K562 (cell line): Measurements from ENCODE around the gene TMEM92. TPM values are rescaled to one million over a fixed set of nuclear protein-coding genes. Genes with fewer than 3 reads are reported as not detected.

Experiments
- ATAC-seq: fragments of 200-7000 bp; cut with Tn5 transposase; 3 replicates; pipeline ENCODE4 v1.9.1; 2020; ENCODE audit warnings: moderate library complexity
- BruUV-seq: library from RNA; stranded (reverse); fragments of 400-500 nt; replicated peaks from 2 replicates; lab custom pipeline; 2021; lab: Mats Ljungman, UMichigan
- CTCF ChIA-PET: fragments of 300-600 bp; formaldehyde crosslinking; extraction: SDS; loops from one replicate; lab custom pipeline; 2021; ENCODE audit warnings: low intra/inter-chr PET ratio; lab: Yijun Ruan, JAX
- POLR2A ChIA-PET: fragments of 300-600, 350-650 bp; sonication (Branson Sonifier 250); formaldehyde crosslinking; extraction: SDS; loops from one replicate; lab custom pipeline; 2021; ENCODE audit warnings: antibody characterized with exemption, inconsistent platforms; lab: Yijun Ruan, JAX
- DNase-seq, 4 experiments: peaks; one replicate each; pipeline versions ENCODE4 v3.0.0 to v3.0.0-alpha.2; 2011 to 2018; ENCODE audit warnings: low spot score in 3 of 4, mixed read lengths in 3 of 4; ENCODE audit errors: extremely low read depth in 1 of 4
- FAIRE-seq: peaks from 2 replicates; lab custom pipeline; 2011; peaks lifted over from hg19 to GRCh38; lab: Jason Lieb, UNC
- H2AFZ ChIP-seq: 2 replicates; pipeline ENCODE4 v1.6.0; 2011; ENCODE audit warnings: low read depth, low read length, control low read depth, inconsistent platforms
- H3K27ac ChIP-seq: fragments of 200-600 bp; 3 replicates; pipeline ENCODE4 v1.8.0; 2011; ENCODE audit warnings: low read depth, mild to moderate bottlenecking, control low read depth, inconsistent platforms, low read length, moderate library complexity, mixed read lengths; ENCODE audit errors: extremely low read depth
- H3K27me3 ChIP-seq, 2 experiments: fragments of 300-600 bp in 1 of 2; 2 replicates in 1 of 2; 3 replicates in 1 of 2; pipeline versions ENCODE4 v1.6.0 to v1.8.0; 2011; ENCODE audit warnings: inconsistent platforms in 2 of 2, low read length in 2 of 2, mild to moderate bottlenecking in 1 of 2, mixed read lengths in 1 of 2, moderate library complexity in 1 of 2; ENCODE audit not compliant: control insufficient read depth in 2 of 2, insufficient read depth in 2 of 2
- H3K36me3 ChIP-seq: fragments of 300-600 bp; 3 replicates; pipeline ENCODE4 v1.8.0; 2011; ENCODE audit warnings: mild to moderate bottlenecking, low read length, inconsistent platforms; ENCODE audit not compliant: control insufficient read depth, insufficient read depth
- H3K4me1 ChIP-seq, 2 experiments: fragments of 200-600 bp in 1 of 2; replicated peaks in 1 of 2; 2 replicates in 1 of 2; 3 replicates in 1 of 2; pipeline versions ENCODE4 v1.5.1 to v1.8.0; 2011; ENCODE audit warnings: inconsistent platforms in 2 of 2, low read length in 2 of 2, mild to moderate bottlenecking in 1 of 2, mixed read lengths in 1 of 2, moderate library complexity in 1 of 2; ENCODE audit not compliant: control insufficient read depth in 2 of 2, insufficient read depth in 2 of 2
- H3K4me2 ChIP-seq: 2 replicates; pipeline ENCODE4 v1.6.1; 2011; ENCODE audit warnings: low read length, control low read depth, inconsistent platforms, mixed read lengths; ENCODE audit not compliant: insufficient read depth
- H3K4me3 ChIP-seq: fragments of 200-600 bp; sonication (generic), shearing (Covaris generic); 2 replicates; pipeline ENCODE4 v1.5.1; 2016; ENCODE audit warnings: control low read depth, inconsistent platforms
- H3K79me2 ChIP-seq: fragments of 200-600 bp; 3 replicates; pipeline ENCODE4 v1.8.0; 2011; ENCODE audit warnings: low read length, inconsistent platforms; ENCODE audit not compliant: control insufficient read depth, insufficient read depth
- H3K9ac ChIP-seq, 2 experiments: 2 replicates each; pipeline versions ENCODE4 v1.6.0 to v1.6.1; 2011; ENCODE audit warnings: low read depth in 2 of 2, low read length in 2 of 2, control low read depth in 1 of 2, inconsistent platforms in 1 of 2, mild to moderate bottlenecking in 1 of 2, mixed read lengths in 1 of 2; ENCODE audit not compliant: insufficient read depth in 1 of 2
- H3K9me1 ChIP-seq: one replicate; pipeline ENCODE4 v1.6.0; 2011; ENCODE audit warnings: inconsistent platforms, mild to moderate bottlenecking, low read length, moderate library complexity; ENCODE audit not compliant: control insufficient read depth, insufficient read depth
- H3K9me3 ChIP-seq: replicated peaks from 2 replicates; pipeline ENCODE4 v1.5.1; 2011; ENCODE audit warnings: low read depth, low read length, inconsistent platforms; ENCODE audit not compliant: control insufficient read depth, insufficient read depth
- H4K20me1 ChIP-seq: replicated peaks from 2 replicates; pipeline ENCODE4 v1.6.1; 2011; ENCODE audit warnings: low read length, inconsistent platforms, mixed read lengths; ENCODE audit not compliant: control insufficient read depth, insufficient read depth
- E2F6 ChIP-seq, 2 experiments: IDR thresholded peaks; 2 replicates each; pipeline ENCODE4 v1.6.1; 2011; ENCODE audit warnings: borderline replicate concordance in 1 of 2, control low read depth in 1 of 2, low read depth in 1 of 2, low read length in 1 of 2, mild to moderate bottlenecking in 1 of 2, mixed read lengths in 1 of 2, moderate library complexity in 1 of 2; ENCODE audit not compliant: insufficient read depth in 1 of 2, insufficient read length in 1 of 2, poor library complexity in 1 of 2, severe bottlenecking in 1 of 2; ENCODE audit errors: extremely low read depth in 1 of 2
- RBM25 ChIP-seq: fragments of 200-400 bp; formaldehyde crosslinking; IDR thresholded peaks from 2 replicates; pipeline ENCODE4 v1.6.1; 2018; ENCODE audit warnings: low read length, low read depth, moderate library complexity; ENCODE audit not compliant: severe bottlenecking
- SMAD4 ChIP-seq: fragments of 250-450 bp; sonication (Bioruptor Pico); conservative IDR thresholded peaks from 2 replicates; pipeline ENCODE4 v1.8.0; 2021; ENCODE audit warnings: inconsistent platforms, mild to moderate bottlenecking, moderate library complexity
- ZNF121 ChIP-seq: sonication (generic); formaldehyde crosslinking; conservative IDR thresholded peaks from 2 replicates; pipeline ENCODE4 v1.8.0; 2022; ENCODE audit warnings: missing genetic modification reagents
- ZNF23 ChIP-seq: fragments of 250-450 bp; sonication (Bioruptor Pico); IDR thresholded peaks from 2 replicates; pipeline ENCODE4 v1.4.0; 2020; ENCODE audit warnings: mild to moderate bottlenecking
- ZNF24 ChIP-seq: fragments of 450-650 bp; IDR thresholded peaks from 2 replicates; pipeline ENCODE4 v1.6.1; 2016
- ZNF707 ChIP-seq: fragments of 250-450 bp; sonication (Bioruptor Pico); conservative IDR thresholded peaks from 2 replicates; pipeline ENCODE4 v1.8.0; 2022; ENCODE audit warnings: inconsistent platforms, mild to moderate bottlenecking, moderate library complexity
- WGBS: fragments of 100-300 bp; shearing (Covaris generic); methylation state at CpG from one replicate; pipeline ENCODE4 v1.1.6; 2016; ENCODE audit warnings: low coverage, mixed read lengths; ENCODE audit not compliant: insufficient coverage; ENCODE audit errors: missing lambda C conversion rate; 5-methylcytosine and 5-hydroxymethylcytosine counted together
- in situ Hi-C: fragments of 300-500 bp; cut with MboI; formaldehyde crosslinking; loops from 4 replicates; pipeline ENCODE4 v1.15.0; 2018; ENCODE audit warnings: inconsistent platforms, mixed read lengths
- intact Hi-C: fragments of 100-400 bp; cut with micrococcal nuclease; formaldehyde crosslinking; loops from 2 replicates; pipeline ENCODE4 v1.14.2; 2022
- polyA plus RNA-seq, 8 experiments: library from polyadenylated mRNA; depleted of rRNA in 4 of 8; stranded (reverse) in 5 of 8; unstranded in 3 of 8; fragments of >200 nt; fragmentation: Nextera tagmentation in 2 of 8; fragmentation: Illumina TruSeq in 1 of 8; extraction: Ambion mirVana in 2 of 8; extraction: Trizol in 1 of 8; gene quantifications; 2 replicates each; pipeline versions ENCODE4 v1.2.1 to v1.2.3, GENCODE V29; 2011 to 2014; ENCODE audit warnings: inconsistent platforms in 1 of 8, missing spikeins in 1 of 8
- total RNA-seq, 7 experiments: library from RNA; depleted of rRNA in 6 of 7; stranded (reverse); fragments of >200 nt in 6 of 7; fragmentation: Illumina TruSeq in 2 of 7; extraction: Trizol in 2 of 7; gene quantifications; 2 replicates each; pipeline versions ENCODE4 v1.2.1 to v1.2.3, GENCODE V29; 2011 to 2021; ENCODE audit warnings: low replicate concordance in 1 of 7

TMEM92 gene
- total and polyA plus RNA-seq, 9 of the 15 experiments (the other 6 are each of a cell fraction or from before 2014, with no cell fraction given): 0.14 to 2.1 (median 0.40) TPM

- no peak for ATAC-seq
- no peaks in the 10 kb centered on the region for H3K9me1 ChIP-seq
- no peak overlapping the region for H3K4me3 ChIP-seq
- DNase-seq: peak in 2 of 4 experiments; percentile 6
- 0 out of 2 replicates have a peak, but pooled peaks cover 4% of the 10 kb centered on the region for H4K20me1 ChIP-seq
- 27% methylated on average over 14 of the region's 15 CpGs for WGBS
- H2AFZ ChIP-seq: no peak overlapping the region
- CTCF ChIA-PET: no interaction called here
- H3K36me3 ChIP-seq: no peaks in the 10 kb centered on the region
- no peak overlapping the region for H3K9ac ChIP-seq
- H3K79me2 ChIP-seq: no peaks in the 10 kb centered on the region
- no peaks in the 10 kb centered on the region for H3K9me3 ChIP-seq
- peaks cover 4 to 45% of the 10 kb centered on the region in 2 experiments; a peak in 4 of 5 replicates for H3K27me3 ChIP-seq
- peaks cover 8 to 34% of the 10 kb centered on the region in 2 experiments; a peak in 4 of 5 replicates for H3K4me1 ChIP-seq
- no peak for TF ChIP-seq E2F6 (IDR thresholded peaks at IDR 0.05; ENCODE audit: borderline replicate concordance in 1 of 2, extremely low read depth in 1 of 2, insufficient read depth in 1 of 2, insufficient read length in 1 of 2, low read depth in 1 of 2, low read length in 1 of 2, poor library complexity in 1 of 2, severe bottlenecking in 1 of 2)
- no peak for TF ChIP-seq ZNF707 (CRISPR knock-in tag)
- no peak for TF ChIP-seq RBM25
- TF ChIP-seq ZNF23 (CRISPR knock-in tag): no peak
- TF ChIP-seq ZNF24: peak; percentile 87
- no peak for TF ChIP-seq SMAD4
- TF ChIP-seq ZNF121: no peak
- TF ChIP-seq, all 486 proteins: peak for 1
- POLR2A ChIA-PET: no interaction called here
- no peak overlapping the region for H3K27ac ChIP-seq
- intact Hi-C loops: no loop called here
- FAIRE-seq: no peak
- no peak overlapping the region for H3K4me2 ChIP-seq
- in situ Hi-C loops: no loop called here
- no TSS peak for BruUV-seq
Observed at GRCh38 chr17:50261051-50261915, 13.0 kb upstream of the TMEM92 start.
